ENCODE data around the gene BTG4.

Gene BTG4

DNA sequence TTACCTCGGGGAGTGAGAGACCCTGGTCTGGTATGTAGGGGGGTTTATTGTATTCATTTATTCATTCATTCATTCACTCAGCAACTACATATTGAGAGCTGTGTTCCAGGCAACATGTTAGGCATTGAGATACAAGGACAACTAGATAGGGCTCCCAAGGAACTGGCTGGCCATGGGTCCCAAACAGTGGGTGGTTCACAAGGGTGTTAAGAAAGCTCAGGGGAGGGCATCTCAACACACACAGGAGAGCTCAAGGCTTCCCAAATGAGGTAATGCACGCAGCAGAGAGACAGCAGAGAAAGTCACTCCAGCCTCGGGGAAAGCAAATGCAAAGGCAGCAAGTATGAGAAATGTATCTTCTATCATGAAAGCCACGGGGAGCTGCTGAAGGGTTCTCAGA is 51.8 kb downstream of the BTG4 start:
- H3K36me3 Mint-ChIP-seq (ENCODE audit: low read depth) = no peaks in the 10 kb centered on the region
- no peak for DNase-seq
- no peak for ATAC-seq

DNA sequence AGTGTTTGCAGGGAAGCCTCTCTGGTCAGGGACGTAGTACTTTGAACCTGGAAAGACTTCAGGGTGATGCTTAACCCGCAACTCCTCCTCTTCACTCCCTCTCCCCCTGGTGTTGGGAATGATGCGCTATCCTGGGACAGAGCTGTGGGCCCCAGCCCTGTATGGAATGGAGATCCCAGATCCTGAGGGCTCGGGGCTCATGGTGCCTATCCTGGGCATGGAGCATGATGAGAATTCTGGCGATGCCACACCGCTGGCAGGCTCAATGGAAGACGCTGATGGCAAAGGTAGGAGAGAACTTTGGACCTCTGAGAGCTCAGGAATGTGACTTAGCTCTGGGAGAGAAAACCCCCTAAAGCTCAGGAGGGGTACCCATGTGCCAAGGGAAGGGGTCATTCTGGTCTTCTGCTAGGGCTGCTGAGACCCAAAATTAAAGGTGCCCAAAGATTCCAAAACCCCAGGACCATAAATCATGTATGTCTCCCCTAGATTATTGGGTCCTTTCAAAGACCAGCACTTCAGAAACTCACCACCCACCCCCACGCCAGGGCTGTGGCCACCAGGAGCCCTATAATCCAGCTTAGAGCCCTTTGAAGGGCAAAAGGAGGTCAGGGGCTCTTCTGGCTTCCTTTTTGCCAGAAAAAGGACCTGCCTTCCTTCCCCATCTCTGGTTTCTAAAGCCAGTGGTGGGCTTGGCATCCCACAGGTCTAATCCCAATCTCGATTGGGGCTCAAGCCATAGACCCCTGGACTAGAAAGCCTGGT is 52.5 kb downstream of the BTG4 start:
- Mint-ChIP-seq H3K27ac (no peak overlapping the region), H3K4me3 (no peak overlapping the region), H3K27me3 (peaks cover 20% of the 10 kb centered on the region), H3K4me1 (peaks cover 2% of the 10 kb centered on the region), H3K9me3 (no peaks in the 10 kb centered on the region), H3K36me3 (ENCODE audit: low read depth) (no peaks in the 10 kb centered on the region)
- ATAC-seq = no peak
- no peak for DNase-seq

More for the DNA sequence above, 51.8 kb downstream of the BTG4 start:
- peaks cover 18% of the 10 kb centered on the region for H3K27me3 Mint-ChIP-seq
- H3K4me1 Mint-ChIP-seq = peaks cover 2% of the 10 kb centered on the region
- H3K9me3 Mint-ChIP-seq = no peaks in the 10 kb centered on the region
- H3K27ac Mint-ChIP-seq = no peak overlapping the region
- no peak overlapping the region for H3K4me3 Mint-ChIP-seq

DNA sequence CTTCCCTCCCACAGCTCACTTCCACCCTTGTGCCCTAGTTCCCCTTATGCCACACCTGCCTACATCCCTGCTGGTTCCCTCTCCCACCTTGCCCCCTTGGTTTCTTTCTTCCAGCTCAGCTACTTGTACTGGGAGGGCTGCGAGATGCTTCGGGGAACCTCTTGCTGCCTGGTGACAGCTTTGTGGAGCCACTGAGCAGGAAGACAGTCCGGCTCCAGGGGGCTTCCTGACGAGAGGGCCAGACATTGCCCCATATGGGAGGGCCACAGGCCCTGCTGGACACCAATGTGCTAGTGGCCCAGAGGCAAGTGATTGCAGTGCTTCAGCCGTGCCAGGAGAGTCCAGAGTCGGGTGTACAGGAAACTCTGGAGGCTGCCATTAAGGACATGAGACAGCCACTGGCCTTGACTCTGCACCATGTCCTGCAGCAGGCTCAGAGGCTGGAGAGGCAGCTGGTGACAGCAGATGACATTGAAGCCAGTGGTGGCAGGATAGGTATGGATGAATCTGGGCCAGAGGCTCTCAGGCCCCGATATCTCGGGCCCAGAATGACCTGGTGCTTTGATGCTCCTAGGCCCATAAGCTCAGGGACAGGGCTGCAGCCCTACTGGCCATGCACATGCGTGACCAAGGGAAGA is 54.3 kb downstream of the BTG4 start:
- DNase-seq (no peak), ATAC-seq (no peak)
- H3K4me3 Mint-ChIP-seq = no peak overlapping the region
- H3K9me3 Mint-ChIP-seq = no peaks in the 10 kb centered on the region
- H3K36me3 Mint-ChIP-seq (ENCODE audit: low read depth) = no peaks in the 10 kb centered on the region
- no peak overlapping the region for H3K27ac Mint-ChIP-seq
- peaks cover 20% of the 10 kb centered on the region for H3K27me3 Mint-ChIP-seq
- H3K4me1 Mint-ChIP-seq = peaks cover 2% of the 10 kb centered on the region

DNA sequence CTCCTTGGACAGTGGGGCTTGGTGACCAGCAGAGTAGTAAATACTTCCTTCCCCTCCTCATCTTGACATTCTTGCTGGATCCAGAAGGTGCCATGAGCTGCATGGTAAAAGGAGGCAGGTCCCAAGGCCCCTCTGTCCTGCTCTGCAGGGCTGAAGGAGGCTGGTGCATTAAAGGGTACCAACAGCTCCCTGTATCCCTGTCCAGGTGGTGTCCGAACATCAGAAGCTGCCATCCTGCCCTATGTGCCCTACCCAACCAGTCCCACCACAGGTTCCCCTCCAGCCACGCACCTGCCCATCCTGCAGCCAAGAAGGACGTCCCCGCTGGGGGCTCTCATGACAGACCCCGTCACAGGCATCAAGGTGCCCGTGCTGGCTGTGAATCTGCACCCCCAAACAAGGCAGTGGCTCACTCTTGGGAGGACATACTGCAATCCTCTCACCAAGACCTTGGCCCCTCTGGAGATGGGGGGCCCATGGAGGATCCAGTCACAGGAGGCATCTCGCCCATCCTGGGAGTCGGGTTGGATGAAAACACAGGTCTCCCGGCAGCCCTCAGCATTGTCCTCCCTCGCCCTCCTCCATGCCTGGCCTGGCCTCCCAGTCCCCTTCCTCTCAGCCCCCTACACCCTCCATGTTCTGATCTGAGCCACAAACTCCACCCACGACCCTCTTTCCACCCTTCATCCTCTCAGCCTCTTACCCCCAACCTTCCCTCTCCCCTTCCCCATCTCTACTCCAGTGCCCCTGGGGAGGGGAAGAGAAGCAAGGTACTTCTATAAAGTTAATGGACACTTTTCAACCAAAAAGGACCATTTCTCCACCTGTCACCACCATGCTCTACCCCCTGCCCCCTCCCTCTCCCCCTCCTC is 55.1 kb downstream of the BTG4 start:
- ATAC-seq = no peak
- Mint-ChIP-seq H3K4me1 (peaks cover 2% of the 10 kb centered on the region), H3K36me3 (ENCODE audit: low read depth) (no peaks in the 10 kb centered on the region), H3K27ac (no peak overlapping the region), H3K27me3 (peaks cover 20% of the 10 kb centered on the region), H3K4me3 (no peak overlapping the region), H3K9me3 (no peaks in the 10 kb centered on the region)
- DNase-seq = no peak

DNA sequence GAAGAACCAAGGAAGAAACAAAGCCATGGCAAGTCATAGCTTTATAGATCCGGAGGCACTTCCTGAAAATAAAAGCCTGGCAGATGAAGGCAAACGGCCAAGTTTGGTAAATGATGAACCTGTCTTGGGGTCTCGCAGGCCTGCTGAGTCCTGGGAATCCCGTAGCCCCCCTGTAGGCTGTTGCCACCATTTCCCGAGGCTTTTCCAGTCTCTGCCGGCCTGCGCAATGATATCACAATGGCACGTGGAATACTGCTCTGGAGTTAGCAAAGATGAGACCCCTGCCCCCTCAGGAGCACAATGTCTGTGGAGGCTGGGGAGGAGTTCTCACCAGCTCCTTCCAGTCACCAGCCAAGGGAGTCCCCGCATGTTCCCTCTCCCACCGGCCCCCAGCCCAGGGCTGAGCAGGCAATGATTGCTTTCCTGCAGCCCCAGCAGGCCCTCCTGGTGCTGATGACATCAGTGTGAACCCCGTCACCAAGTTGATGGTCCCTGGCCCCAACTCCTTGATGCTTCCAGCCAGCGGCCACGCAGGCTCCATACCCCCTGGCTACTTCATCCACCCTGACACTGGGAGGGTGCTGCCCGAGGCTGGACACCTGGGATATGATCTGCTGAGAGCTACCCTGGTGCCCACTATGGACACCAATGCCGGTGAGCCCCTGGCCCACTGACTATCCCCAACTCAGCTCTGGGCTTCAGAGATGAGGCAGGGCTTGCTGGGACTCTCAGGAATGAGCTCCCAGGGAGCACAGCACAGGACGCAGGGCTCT is 55.9 kb downstream of the BTG4 start:
- Mint-ChIP-seq H3K36me3 (ENCODE audit: low read depth) (no peaks in the 10 kb centered on the region), H3K9me3 (no peaks in the 10 kb centered on the region), H3K4me3 (no peak overlapping the region), H3K27me3 (peaks cover 20% of the 10 kb centered on the region), H3K4me1 (peaks cover 2% of the 10 kb centered on the region), H3K27ac (no peak overlapping the region)
- DNase-seq = no peak
- ATAC-seq = no peak

DNA sequence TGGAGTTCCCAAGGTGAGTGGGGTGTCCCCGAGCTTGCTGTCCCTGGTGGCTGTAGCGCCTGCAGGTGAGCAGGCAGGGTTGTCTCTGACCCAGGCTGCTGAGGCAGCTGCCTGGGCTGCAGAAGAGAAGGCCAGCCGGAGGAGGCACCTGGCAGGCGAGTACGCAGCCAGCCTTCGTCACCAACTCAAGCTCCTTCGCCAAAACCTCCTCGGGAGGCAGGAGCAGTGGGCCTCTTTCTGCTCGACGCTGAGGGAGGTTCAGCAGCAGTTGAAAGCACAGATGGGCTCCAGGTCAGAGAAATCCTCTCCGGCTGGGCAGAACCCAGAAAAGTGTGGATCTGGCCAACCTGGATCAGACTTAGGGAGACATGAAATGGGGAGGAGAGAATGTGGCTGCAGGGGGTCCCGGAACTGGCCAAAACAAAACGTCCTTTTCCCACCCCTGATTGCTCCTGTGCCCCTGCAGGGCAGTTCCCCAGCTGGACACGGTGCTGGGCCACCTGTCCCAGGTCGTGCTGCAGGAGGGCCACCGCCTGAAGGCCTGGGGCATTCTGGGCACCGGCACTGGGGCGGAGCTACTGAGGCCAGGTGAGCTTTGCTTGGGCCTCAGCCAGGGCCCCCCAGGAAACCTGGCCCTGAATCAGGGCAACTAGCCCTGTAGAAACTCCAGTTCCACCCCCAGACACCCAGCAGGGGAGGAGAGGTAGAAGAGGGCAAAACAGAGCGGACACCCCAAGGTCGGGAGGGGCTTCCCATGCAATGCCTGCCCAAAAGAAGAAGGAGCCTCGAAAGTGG is 56.7 kb downstream of the BTG4 start:
- DNase-seq = no peak
- Mint-ChIP-seq H3K4me3 (no peak overlapping the region), H3K4me1 (no peaks in the 10 kb centered on the region), H3K27me3 (peaks cover 18% of the 10 kb centered on the region), H3K36me3 (ENCODE audit: low read depth) (no peaks in the 10 kb centered on the region), H3K27ac (no peak overlapping the region), H3K9me3 (no peaks in the 10 kb centered on the region)
- ATAC-seq = no peak

DNA sequence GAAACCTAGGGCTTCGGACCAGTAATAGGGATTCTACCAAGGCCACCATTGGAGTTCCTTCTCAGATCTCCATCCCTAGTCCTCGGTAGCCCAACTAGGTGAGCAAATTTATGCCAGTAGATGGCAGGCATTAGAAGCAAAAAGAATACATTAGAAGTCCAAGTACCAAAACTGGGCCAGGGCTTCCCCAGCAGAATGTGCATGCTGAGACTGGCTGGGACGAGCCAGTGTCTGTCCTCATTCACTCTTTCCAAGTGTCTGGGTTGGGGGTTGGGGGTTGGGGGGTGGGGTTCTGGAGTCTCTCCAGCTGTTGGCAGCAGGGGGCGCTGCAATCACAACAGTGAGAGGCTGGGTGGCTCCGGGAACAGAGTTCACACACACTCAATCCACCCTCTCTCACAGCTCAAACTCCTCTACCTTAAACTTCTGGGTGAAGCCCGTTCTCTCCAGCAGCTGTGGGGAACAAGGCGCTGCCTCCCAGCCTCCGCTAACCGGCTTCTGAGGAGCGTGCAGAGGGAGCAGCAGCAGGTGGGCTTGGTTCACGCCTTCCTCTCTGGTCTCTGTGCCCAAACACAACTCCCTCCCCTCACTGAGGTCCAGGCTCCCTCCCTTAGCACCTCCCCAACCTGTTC is 57.5 kb downstream of the BTG4 start:
- Mint-ChIP-seq H3K4me1 (no peaks in the 10 kb centered on the region), H3K9me3 (no peaks in the 10 kb centered on the region), H3K27me3 (peaks cover 13% of the 10 kb centered on the region), H3K4me3 (no peak overlapping the region), H3K27ac (no peak overlapping the region), H3K36me3 (ENCODE audit: low read depth) (no peaks in the 10 kb centered on the region)
- ATAC-seq (peak; percentile 81), DNase-seq (peak; percentile 82)

DNA sequence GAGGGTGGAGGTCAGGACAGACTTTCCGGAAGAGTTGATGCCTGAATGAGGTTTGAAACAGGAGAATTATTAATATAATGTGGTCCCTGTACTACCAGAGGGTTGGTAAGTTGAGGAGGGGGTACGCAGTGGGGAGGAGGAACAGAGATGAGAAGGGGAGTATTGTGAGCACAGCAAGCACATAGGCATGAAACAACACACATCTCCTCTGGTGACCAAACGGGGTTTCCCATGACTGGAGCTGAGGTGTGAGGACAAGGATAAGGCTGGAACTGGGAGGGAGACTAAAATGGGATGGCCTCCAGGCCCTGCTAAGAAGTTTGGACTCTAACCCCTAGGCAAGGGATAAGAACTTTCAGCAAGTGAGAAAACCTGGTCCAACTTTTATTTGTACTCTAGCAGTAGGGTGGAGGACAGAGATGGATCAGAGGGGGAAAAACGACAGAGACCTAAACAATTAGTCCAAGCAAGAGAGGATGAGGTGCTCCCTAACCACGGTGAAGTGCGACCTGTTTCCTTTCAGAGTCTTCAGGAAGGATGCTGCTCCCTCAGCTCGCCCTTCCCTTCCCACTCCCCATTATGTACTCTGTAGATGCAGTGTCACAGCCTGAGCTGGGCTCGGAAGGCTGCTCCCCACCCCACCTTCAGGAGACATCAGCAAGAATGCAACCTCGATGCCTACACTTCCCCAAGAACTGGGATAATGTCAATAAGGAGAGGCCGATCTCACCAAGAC is 59.2 kb downstream of the BTG4 start:
- Mint-ChIP-seq H3K36me3 (ENCODE audit: low read depth) (no peaks in the 10 kb centered on the region), H3K4me3 (no peak overlapping the region), H3K9me3 (no peaks in the 10 kb centered on the region), H3K4me1 (no peaks in the 10 kb centered on the region), H3K27me3 (peaks cover 5% of the 10 kb centered on the region), H3K27ac (no peak overlapping the region)
- ATAC-seq (no peak), DNase-seq (no peak)

DNA sequence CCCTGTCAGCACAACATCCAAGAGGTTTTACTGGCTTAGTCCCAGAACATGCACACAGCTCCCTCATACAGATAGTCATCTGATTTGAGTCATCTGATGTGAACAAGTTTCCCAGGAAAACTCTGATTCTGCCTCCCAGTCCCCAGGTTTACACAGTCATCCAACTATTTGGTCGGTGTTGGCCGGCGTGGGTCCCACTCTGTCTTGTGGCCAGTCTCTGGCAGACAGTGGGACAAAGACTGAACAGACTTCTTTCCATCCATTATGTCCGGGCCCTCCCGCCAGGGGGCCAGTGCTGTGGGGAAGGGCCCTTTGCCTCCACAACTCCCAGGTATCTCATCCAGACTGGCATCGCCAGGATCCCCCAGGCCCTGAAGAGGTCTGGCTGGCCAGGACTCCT is 60.0 kb downstream of the BTG4 start:
- Mint-ChIP-seq H3K4me1 (no peaks in the 10 kb centered on the region), H3K27ac (no peak overlapping the region), H3K9me3 (no peaks in the 10 kb centered on the region), H3K4me3 (no peak overlapping the region), H3K36me3 (ENCODE audit: low read depth) (no peaks in the 10 kb centered on the region), H3K27me3 (peaks cover 5% of the 10 kb centered on the region)
- DNase-seq (no peak), ATAC-seq (no peak)

DNA sequence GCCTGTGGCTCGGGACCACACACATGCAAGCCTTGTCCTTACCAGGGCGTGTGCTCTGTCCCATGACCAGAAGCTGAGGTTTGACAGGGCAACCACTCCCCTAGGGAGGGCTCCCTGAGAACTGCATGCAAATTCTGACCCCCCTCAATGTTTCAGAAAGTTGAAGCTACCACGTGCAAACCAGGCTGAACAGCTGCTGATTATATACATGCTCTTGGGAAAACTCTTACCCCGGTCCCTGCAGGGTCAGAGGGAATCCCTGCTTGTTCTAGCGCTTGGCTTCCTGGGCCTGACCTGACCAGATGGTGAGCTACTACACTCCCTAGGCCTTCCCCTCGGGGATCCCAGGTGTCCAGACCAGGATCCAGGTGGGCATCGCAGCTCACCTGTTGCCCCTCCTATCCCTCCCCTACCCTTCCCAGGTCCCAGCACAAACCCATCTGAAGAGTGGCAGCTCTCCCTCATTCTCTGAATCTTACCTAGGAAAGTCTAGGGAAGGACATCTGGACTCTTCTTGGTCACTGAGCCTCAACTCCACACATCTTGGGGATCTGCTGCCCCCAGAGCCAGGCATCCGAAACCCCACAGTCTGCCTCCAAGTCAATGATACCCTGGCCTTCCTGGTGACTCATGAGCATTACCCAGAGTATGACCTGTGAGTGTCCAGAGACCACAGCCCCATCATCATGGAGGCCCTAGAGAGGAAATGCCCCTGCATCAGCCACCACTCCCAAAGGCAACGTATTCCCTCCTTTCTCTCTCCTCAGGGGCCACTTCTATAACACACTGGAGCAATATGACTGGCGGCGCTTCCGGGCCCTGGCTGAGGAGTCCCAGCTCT is 61.5 kb downstream of the BTG4 start:
- DNase-seq = no peak
- Mint-ChIP-seq H3K4me3 (no peak overlapping the region), H3K4me1 (peaks cover 14% of the 10 kb centered on the region), H3K36me3 (ENCODE audit: low read depth) (no peaks in the 10 kb centered on the region), H3K27me3 (peaks cover 2% of the 10 kb centered on the region), H3K9me3 (no peaks in the 10 kb centered on the region), H3K27ac (no peak overlapping the region)
- ATAC-seq = no peak

DNA sequence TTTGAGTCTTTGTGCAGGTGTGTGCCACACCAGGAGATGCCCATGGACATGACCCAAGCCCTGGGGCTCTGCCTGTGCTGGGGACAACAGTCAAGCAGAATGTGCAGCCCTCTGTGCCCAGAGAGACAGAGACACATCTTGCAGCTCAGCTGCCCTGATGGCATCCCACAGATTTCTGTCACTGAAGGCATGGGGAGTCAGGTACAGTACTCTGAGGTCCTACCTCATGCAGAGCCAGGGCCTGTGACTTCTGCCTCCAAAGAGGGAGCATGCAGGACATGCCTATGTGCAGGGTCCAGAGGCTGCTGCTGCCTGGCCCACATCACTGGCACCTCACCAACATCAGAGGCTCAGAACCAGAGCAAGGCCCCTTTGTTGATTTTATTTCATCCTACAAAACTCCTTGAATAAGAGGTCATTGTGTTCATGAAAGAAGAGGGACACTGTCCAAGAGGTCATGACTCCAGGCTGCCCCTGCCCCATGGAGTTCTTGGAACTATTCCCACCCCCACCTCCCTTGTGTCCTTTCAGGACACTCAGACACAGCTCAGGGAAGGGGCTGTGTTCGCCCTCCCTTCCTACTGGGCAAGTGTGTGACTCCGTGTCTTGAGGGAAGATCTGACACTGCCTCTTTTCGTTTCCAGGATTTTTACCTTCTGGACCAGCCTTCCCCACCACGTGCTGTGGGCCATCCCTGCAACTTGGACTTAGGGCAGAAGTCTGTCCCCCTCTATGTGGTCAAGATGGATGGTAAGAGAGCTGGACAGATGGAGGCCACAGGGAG is 62.3 kb downstream of the BTG4 start:
- H3K9me3 Mint-ChIP-seq = no peaks in the 10 kb centered on the region
- peaks cover under 1% of the 10 kb centered on the region for H3K27me3 Mint-ChIP-seq
- DNase-seq (no peak), ATAC-seq (no peak)
- no peaks in the 10 kb centered on the region for H3K36me3 Mint-ChIP-seq (ENCODE audit: low read depth)
- no peak overlapping the region for H3K4me3 Mint-ChIP-seq
- H3K4me1 Mint-ChIP-seq = peaks cover 15% of the 10 kb centered on the region
- no peak overlapping the region for H3K27ac Mint-ChIP-seq
